ENCODE results near the gene PLAAT3. TPM values are rescaled to one million over a fixed set of nuclear protein-coding genes. Genes with fewer than 3 reads are reported as not detected.

Gene PLAAT3
- total RNA-seq, 2 experiments from 2014 or later = 4.8 to 6.5 TPM

DNA sequence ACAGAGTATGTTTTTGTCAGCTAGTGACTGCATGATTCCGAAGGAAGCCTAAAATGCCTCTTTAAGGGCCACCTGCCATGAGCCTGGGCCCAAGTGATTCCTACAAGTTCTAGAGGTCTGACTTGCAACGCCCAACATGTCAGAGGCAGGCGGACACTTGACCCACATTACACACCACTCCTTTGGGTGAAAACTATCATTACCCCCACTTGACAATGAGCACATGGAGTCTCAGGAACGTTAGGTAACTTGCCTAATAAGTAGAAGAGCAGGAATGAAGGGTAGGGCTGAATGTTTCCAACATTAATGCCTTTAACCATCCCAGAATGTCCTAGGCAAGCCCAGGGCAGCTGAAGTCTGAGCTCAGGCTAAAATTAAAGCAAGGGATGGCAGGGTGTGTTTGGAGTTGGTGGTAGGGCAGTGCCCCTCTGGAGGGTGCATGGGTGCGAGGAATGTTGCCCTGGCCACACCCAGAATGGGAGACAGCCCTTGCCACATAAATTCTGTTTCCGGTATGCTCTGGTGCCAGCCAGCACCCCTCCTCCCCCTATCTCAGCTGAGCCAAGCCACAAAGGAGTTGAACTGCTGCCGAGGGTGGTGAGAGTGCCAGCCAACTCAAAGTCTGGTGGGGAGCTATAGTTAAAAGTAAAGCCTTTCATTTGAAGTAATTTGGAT, 53.6 kb downstream of the PLAAT3 start:
- H3K27me3 Mint-ChIP-seq = no peaks in the 10 kb centered on the region
- TF ChIP-seq CTCF (IDR thresholded peaks at IDR 0.05) = no peak
- no peak overlapping the region for H3K27ac Mint-ChIP-seq
- H3K4me3 Mint-ChIP-seq = no peak overlapping the region
- CTCF ChIA-PET = interaction anchor here (0.7 to 1.5 kb wide), 3 partner anchors 9 to 78 kb away, joined by 3 read pairs; no protein-coding TSS in a partner anchor
- POLR2A ChIA-PET = interaction anchor here (1.5 kb wide), 1 partner anchor 9 kb away, joined by 6 read pairs; no protein-coding TSS in a partner anchor
- H3K36me3 Mint-ChIP-seq (ENCODE audit: low read depth) = no peaks in the 10 kb centered on the region
- DNase-seq = no peak
- intact Hi-C loops (cut with micrococcal nuclease) = loop anchor here (10.0 kb wide), 1 partner anchor 54 kb away; the partner anchor contains the start of gene PLAAT3
- H3K4me1 Mint-ChIP-seq (ENCODE audit: low read depth) = peaks cover 39% of the 10 kb centered on the region
- ATAC-seq = no peak
- no peaks in the 10 kb centered on the region for H3K9me3 Mint-ChIP-seq

DNA sequence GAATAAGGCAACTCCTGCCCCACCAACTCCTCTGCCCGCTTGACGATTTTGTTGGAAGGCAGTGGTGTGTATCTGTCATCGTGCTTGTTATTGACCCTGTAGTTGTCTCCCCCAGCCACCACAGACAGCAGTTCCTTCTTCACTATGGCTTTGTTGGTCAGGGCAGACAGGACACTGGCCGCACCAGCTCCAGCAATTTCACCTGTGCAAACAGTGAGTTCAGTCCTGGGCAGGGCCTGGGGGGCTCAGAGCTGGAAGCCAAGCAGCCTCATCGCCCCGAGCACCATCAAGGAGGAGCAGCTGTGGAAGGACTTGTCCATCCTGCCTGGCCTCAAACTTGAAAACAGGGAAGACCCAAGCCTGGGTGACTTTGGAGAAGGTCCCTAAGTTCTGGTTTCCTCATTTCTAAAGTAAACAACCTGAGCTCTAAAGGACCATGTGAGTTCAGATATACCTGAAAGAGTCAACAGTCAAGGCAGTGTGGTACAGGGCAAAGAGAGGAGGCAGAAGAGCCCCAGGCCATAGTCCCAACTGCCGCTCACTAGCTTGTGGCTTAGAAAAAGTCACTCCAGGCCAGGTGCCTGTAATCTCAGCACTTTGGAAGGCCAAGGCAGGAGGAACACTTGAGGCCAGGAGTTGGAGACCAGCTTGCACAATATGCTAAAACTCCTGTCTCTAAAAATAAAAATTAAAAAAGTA, 55.6 kb downstream of the PLAAT3 start:
- no peak for TF ChIP-seq CTCF (IDR thresholded peaks at IDR 0.05)
- intact Hi-C loops (cut with micrococcal nuclease) = no loop called here
- Mint-ChIP-seq H3K4me3 (no peak overlapping the region), H3K4me1 (ENCODE audit: low read depth) (peaks cover 38% of the 10 kb centered on the region), H3K36me3 (ENCODE audit: low read depth) (no peaks in the 10 kb centered on the region), H3K27me3 (no peaks in the 10 kb centered on the region), H3K9me3 (no peaks in the 10 kb centered on the region), H3K27ac (no peak overlapping the region)
- ChIA-PET CTCF (interaction anchor here (1.0 to 1.4 kb wide), 2 partner anchors 9 to 29 kb away, joined by 3 read pairs; no protein-coding TSS in a partner anchor), POLR2A (interaction anchor here (0.6 to 1.2 kb wide), 3 partner anchors 10 to 627 kb away, joined by 3 read pairs; partner anchors contain the start of gene STIP1)
- no peak for ATAC-seq
- DNase-seq = no peak

DNA sequence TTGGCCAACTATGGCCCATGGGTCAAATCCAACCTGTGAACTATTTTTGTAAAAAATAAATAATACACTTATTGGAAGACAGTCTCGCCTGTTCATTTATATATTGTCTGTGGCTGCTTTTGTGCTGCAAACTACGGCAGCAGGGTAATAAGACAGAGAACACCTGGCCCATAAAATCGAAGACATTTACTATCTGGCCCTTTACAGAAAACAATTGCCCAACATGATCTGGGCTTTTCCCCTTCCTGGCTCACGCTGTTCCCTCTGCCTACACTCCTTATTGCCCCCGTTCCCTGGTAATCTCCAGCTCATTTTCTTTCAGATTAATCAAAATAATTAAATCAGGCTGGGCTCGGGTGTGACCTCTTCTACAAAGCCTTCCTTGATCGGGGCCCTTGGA, 56.7 kb downstream of the PLAAT3 start:
- no peak for DNase-seq
- intact Hi-C loops (cut with micrococcal nuclease) = no loop called here
- Mint-ChIP-seq H3K27me3 (no peaks in the 10 kb centered on the region), H3K36me3 (ENCODE audit: low read depth) (no peaks in the 10 kb centered on the region), H3K27ac (no peak overlapping the region), H3K9me3 (no peaks in the 10 kb centered on the region), H3K4me1 (ENCODE audit: low read depth) (peaks cover 44% of the 10 kb centered on the region), H3K4me3 (no peak overlapping the region)
- ChIA-PET POLR2A (no interaction called here), CTCF (no interaction called here)
- no peak for ATAC-seq
- no peak for TF ChIP-seq CTCF (IDR thresholded peaks at IDR 0.05)

DNA sequence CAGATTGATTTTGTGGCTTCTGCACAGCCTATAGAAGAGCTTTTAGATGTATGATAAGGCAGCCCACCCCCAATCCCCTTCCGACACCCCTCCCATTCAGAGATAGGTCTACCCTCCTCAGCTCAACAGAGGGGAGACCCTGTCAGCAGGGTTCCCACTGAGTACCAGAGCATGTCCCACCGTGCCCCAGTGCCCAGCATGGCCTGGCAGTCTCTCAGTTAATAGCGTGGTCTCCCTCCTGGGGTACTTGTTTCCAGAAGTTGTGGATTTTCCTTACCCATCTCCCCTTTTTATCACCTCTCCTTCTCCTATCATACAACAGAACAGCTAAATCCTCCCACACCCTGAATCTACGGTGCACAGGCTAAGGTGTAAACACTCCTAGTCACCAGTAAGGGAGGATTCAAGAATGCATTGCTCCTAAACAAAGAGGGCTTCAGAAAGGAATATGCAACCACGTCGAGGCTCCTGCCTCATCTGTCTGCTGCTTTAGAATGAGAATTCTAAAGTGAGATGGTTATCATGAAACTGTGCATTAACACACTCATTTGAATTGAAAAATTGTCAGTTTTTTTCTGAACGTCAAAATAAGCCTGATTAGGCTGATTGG, 57.7 kb downstream of the PLAAT3 start:
- H3K4me1 Mint-ChIP-seq (ENCODE audit: low read depth) = peaks cover 51% of the 10 kb centered on the region
- ATAC-seq (no peak), DNase-seq (no peak)
- H3K36me3 Mint-ChIP-seq (ENCODE audit: low read depth) = no peaks in the 10 kb centered on the region
- CTCF ChIA-PET = no interaction called here
- POLR2A ChIA-PET = interaction anchor here (1.2 kb wide), 1 partner anchor 10 kb away, joined by 3 read pairs; no protein-coding TSS in a partner anchor
- no peak overlapping the region for H3K27ac Mint-ChIP-seq
- no peaks in the 10 kb centered on the region for H3K9me3 Mint-ChIP-seq
- intact Hi-C loops (cut with micrococcal nuclease) = no loop called here
- TF ChIP-seq CTCF (IDR thresholded peaks at IDR 0.05) = no peak
- no peak overlapping the region for H3K4me3 Mint-ChIP-seq
- no peaks in the 10 kb centered on the region for H3K27me3 Mint-ChIP-seq

All from activated CD8-positive, alpha-beta T cell treated with anti-CD3 and anti-CD28 coated beads for 36 hours (primary cell).